Sigmoid colon (tissue), 7 donors: Measurements from ENCODE around the gene RABIF. TPM values are rescaled to one million over a fixed set of nuclear protein-coding genes. Genes with fewer than 3 reads are reported as not detected.

Experiments
- DNase-seq: peaks from one replicate; pipeline ENCODE4 v3.0.0-alpha.2; 2019
- H3K27ac ChIP-seq, 4 donors: fragments of 200-600 bp; sonication (generic); one replicate each; pipeline ENCODE4 v1.5.1; 2016 to 2019; ENCODE audit warnings: mild to moderate bottlenecking in 1 of 4
- H3K27me3 ChIP-seq, 3 donors: fragments of 200-600 bp; sonication (generic); one replicate each; pipeline ENCODE4 v1.5.1; 2019; ENCODE audit warnings: mild to moderate bottlenecking in 1 of 3
- H3K36me3 ChIP-seq, 4 donors: fragments of 200-600 bp; sonication (generic); one replicate each; pipeline ENCODE4 v1.5.1; 2016 to 2019
- H3K4me1 ChIP-seq, 4 donors: fragments of 200-600 bp; sonication (generic); one replicate each; pipeline ENCODE4 v1.5.1; 2017 to 2019
- H3K4me3 ChIP-seq, 4 donors: fragments of 200-600 bp; sonication (generic); one replicate each; pipeline ENCODE4 v1.5.1; 2017 to 2019; ENCODE audit warnings: mild to moderate bottlenecking in 2 of 4, moderate library complexity in 1 of 4
- H3K9me3 ChIP-seq, 4 donors: fragments of 200-600 bp in 3 of 4; sonication (generic) in 3 of 4; one replicate each; pipeline versions ENCODE4 v1.5.1 to v1.6.1; 2013 to 2019
- EP300 ChIP-seq, 4 donors: sonication (generic); formaldehyde crosslinking; IDR thresholded peaks; one replicate each; pipeline ENCODE4 v1.6.1; 2017; ENCODE audit warnings: antibody characterized with exemption in 4 of 4
- POLR2A ChIP-seq, 2 donors: fragments of 450-650 bp; IDR thresholded peaks; one replicate each; pipeline ENCODE4 v1.6.1; 2016; ENCODE audit warnings: antibody characterized with exemption in 2 of 2, mild to moderate bottlenecking in 2 of 2, moderate library complexity in 2 of 2
- POLR2AphosphoS5 ChIP-seq, 4 donors: sonication (generic); formaldehyde crosslinking; IDR thresholded peaks; one replicate each; pipeline ENCODE4 v1.6.1; 2017; ENCODE audit warnings: antibody characterized with exemption in 4 of 4
- WGBS, 2 donors: extraction: QIAGEN DNeasy Blood & Tissue Kit; methylation state at CpG; one replicate each; pipeline ENCODE4 v1.1.7; 2013; 5-methylcytosine and 5-hydroxymethylcytosine counted together
- intact Hi-C: fragments of 100-400 bp; cut with DNase I; formaldehyde crosslinking; loops from one replicate; pipeline ENCODE4 v1.15.1; 2023
- polyA plus RNA-seq, 3 donors: library from polyadenylated mRNA; stranded (reverse); fragments of 200-250 nt; gene quantifications; one replicate each; pipeline ENCODE4 v1.2.3, GENCODE V29; 2013
- total RNA-seq, 4 donors: library from RNA; depleted of rRNA; stranded (reverse); fragments of >200 nt; gene quantifications; one replicate each; pipeline ENCODE4 v1.1.0, GENCODE V29; 2016
- TF ChIP-seq, protein P1 (sequence below), 4 experiments: fragments of 450-650 bp in 3 of 4; fragments of 200-600 bp in 1 of 4; IDR thresholded peaks; one replicate each; pipeline ENCODE4 v1.5.1; 2016 to 2019; ENCODE audit warnings: antibody characterized with exemption in 4 of 4, mild to moderate bottlenecking in 3 of 4, moderate library complexity in 2 of 4
- donor health status: healthy with polysubstance abuse.
- donor health status: Bipolar disorder and iron deficiency.
- donor health status: healthy.

The RABIF gene
- total and polyA plus RNA-seq, 7 donors = 3.6 to 17.6 (median 7.3) TPM

DNA sequence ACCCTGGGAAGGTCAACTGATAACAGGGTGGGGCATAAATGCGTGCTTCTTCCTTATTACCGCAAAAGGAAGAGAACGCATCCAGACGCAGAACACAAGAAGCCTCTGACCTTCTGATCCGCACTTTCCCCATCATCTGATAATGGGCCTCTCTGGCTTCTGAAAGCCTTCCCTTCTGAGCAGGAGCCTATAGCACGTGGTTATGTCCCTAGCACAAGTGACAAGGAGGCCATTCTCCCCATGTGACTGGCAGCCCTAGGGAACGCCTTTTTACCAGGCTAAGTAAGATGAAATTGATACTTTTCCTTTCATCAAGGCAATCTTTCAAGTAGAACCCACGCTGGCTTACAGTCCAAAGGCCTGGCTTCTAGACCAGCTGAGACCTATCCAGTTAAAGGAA is 34.2 kb downstream of the RABIF start:
- intact Hi-C loops = no loop called here
- WGBS, 2 donors = 70 to 89% methylated on average over 8 of the region's 8 CpGs
- DNase-seq = no peak
- no peaks in the 10 kb centered on the region for H3K4me1 ChIP-seq
- H3K9me3 ChIP-seq = no peaks in the 10 kb centered on the region
- H3K27me3 ChIP-seq = no peaks in the 10 kb centered on the region
- TF ChIP-seq EP300 (IDR thresholded peaks at IDR 0.05) (no peak), POLR2A (IDR thresholded peaks at IDR 0.05) (no peak), POLR2AphosphoS5 (IDR thresholded peaks at IDR 0.05) (no peak)
- TF ChIP-seq, protein P1, sequence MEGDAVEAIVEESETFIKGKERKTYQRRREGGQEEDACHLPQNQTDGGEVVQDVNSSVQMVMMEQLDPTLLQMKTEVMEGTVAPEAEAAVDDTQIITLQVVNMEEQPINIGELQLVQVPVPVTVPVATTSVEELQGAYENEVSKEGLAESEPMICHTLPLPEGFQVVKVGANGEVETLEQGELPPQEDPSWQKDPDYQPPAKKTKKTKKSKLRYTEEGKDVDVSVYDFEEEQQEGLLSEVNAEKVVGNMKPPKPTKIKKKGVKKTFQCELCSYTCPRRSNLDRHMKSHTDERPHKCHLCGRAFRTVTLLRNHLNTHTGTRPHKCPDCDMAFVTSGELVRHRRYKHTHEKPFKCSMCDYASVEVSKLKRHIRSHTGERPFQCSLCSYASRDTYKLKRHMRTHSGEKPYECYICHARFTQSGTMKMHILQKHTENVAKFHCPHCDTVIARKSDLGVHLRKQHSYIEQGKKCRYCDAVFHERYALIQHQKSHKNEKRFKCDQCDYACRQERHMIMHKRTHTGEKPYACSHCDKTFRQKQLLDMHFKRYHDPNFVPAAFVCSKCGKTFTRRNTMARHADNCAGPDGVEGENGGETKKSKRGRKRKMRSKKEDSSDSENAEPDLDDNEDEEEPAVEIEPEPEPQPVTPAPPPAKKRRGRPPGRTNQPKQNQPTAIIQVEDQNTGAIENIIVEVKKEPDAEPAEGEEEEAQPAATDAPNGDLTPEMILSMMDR (IDR thresholded peaks at IDR 0.05) = no peak
- H3K27ac ChIP-seq = no peak overlapping the region
- no peak overlapping the region for H3K4me3 ChIP-seq
- no peaks in the 10 kb centered on the region for H3K36me3 ChIP-seq

DNA sequence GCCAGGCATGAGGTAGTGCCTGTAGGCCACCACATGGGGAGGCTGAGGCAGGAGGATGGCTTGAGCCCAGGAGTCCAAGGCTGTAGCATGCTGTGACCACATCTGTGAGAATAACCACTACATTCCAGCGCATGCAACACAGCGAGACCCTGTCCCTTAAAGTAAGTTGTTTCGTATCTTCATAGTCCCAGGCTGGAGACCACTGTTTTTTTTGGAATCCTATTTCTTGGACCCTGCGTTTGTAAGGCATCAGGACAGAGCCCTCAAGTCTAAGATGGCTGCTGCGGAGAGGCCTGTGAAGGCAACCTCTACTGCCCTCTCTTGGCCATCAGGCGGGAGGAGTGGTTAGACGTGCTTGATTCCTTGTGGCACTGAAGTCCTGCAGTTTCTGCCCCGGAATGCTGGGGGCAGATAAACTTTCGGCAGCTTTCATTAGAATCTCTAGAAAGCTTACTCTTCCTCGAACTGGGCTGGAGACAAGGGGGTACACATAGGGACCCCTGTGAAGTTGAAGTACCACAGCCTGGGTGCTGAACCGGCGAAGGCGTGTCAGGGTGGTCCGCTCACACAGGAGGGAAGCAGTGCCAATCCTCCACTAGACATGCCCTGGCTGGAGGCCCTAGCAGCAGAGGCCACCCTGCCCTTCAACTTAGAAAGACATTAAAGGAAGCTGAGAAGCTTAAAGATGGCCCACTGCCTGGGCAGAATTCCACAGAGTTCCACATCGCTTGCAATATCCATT is 36.6 kb downstream of the RABIF start:
- Histone ChIP-seq H3K9me3 (no peaks in the 10 kb centered on the region), H3K4me3 (no peak overlapping the region), H3K27me3 (no peaks in the 10 kb centered on the region), H3K4me1 (no peaks in the 10 kb centered on the region), H3K36me3 (no peaks in the 10 kb centered on the region), H3K27ac (no peak overlapping the region)
- WGBS, 2 donors = 66 to 71% methylated on average over 15 of the region's 15 CpGs
- DNase-seq = no peak
- intact Hi-C loops = no loop called here
- TF ChIP-seq EP300 (IDR thresholded peaks at IDR 0.05) = no peak
- TF ChIP-seq, protein P1 (IDR thresholded peaks at IDR 0.05) = peak in 1 of 4 experiments; percentile 15

DNA sequence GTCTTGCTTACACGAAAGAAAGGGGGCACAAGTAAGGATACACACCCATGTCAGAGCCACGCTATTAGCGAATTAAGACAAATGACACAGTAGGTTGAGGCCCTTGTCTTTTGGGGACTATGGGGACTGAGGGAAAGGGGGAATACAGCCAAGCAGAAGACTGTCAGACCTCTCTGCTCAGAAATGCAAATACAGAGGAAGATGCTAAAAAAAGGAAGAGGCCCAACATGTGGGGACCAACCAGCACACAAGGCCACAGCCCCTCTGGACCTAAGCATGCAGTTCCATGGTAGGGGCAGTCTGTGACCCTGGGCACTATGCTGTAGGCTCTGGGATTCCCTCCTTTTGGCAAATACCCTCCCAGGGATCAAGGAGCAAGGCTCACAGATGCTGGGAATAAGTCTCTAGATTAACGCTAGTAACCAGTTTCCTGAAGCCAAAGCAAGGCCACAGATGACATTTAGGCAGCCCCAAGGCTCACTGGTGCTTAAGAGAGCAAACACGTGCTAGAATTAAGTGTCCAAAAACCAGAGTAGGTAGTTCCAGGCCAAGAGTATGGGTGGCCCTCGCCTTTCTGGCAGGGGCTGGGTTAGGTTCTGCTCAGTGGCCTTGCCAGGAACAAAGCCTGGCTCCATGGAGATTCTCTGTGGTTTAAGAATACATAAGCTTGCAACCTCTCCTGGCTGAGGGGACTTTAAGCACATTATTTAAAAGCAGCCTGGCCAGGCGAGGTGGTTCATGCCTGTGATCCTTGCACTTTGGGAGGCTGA is 38.2 kb downstream of the RABIF start:
- peak; percentile 75 for DNase-seq
- WGBS, 2 donors = 89 to 93% methylated on average over 7 of the region's 7 CpGs
- intact Hi-C loops = no loop called here

DNA sequence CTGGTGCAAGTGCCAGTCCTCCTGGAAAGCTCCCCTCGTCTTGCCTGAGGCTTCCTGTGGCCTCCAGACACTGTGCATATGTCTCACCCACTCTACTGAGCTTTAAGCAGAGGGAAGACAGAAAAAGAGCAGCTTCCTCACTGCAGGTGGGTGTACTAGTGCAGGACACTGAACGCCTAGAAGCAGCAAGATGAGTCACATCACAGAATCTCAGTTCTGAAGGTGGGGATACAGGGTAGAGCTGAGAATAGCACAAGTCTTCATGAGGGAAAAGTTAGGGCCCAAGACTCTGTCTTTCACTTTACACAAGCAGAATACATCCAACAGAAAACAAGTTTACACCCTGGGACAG is 40.8 kb downstream of the RABIF start:
- DNase-seq = no peak
- no peaks in the 10 kb centered on the region for H3K9me3 ChIP-seq
- no peaks in the 10 kb centered on the region for H3K27me3 ChIP-seq
- H3K4me3 ChIP-seq = no peak overlapping the region
- no peak for TF ChIP-seq EP300 (IDR thresholded peaks at IDR 0.05)
- TF ChIP-seq, protein P1 (IDR thresholded peaks at IDR 0.05) = no peak
- TF ChIP-seq POLR2AphosphoS5 (IDR thresholded peaks at IDR 0.05) = no peak
- no peaks in the 10 kb centered on the region for H3K36me3 ChIP-seq
- no peak overlapping the region for H3K27ac ChIP-seq
- no peaks in the 10 kb centered on the region for H3K4me1 ChIP-seq
- intact Hi-C loops = no loop called here
- 44 to 73% methylated on average over 2 of the region's 2 CpGs for WGBS, 2 donors

More for the DNA sequence above, 38.2 kb downstream of the RABIF start:
- Histone ChIP-seq H3K9me3 (no peaks in the 10 kb centered on the region), H3K4me1 (no peaks in the 10 kb centered on the region), H3K36me3 (no peaks in the 10 kb centered on the region), H3K4me3 (no peak overlapping the region), H3K27ac (no peak overlapping the region), H3K27me3 (no peaks in the 10 kb centered on the region)
- TF ChIP-seq, protein P1 (IDR thresholded peaks at IDR 0.05) = no peak
- no peak for TF ChIP-seq EP300 (IDR thresholded peaks at IDR 0.05)
- TF ChIP-seq POLR2A (IDR thresholded peaks at IDR 0.05) = no peak
- no peak for TF ChIP-seq POLR2AphosphoS5 (IDR thresholded peaks at IDR 0.05)
